TTC549 (cell line): Measurements from ENCODE around the gene AFF2.
"Not testable (repeated sequence)": the region's sequence is repeated elsewhere in the genome, so short reads cannot be mapped to it uniquely, and the experiment has no call there.

ENCODE experiments used
- FAIRE-seq: peaks from 2 replicates; lab custom pipeline; 2012; peaks lifted over from hg19 to GRCh38; lab: Jason Lieb, UNC

The AFF2 gene

GRCh38 chrX:148643460-148643859 lies 143.0 kb downstream of the AFF2 start:
- FAIRE-seq, result no peak

DNA sequence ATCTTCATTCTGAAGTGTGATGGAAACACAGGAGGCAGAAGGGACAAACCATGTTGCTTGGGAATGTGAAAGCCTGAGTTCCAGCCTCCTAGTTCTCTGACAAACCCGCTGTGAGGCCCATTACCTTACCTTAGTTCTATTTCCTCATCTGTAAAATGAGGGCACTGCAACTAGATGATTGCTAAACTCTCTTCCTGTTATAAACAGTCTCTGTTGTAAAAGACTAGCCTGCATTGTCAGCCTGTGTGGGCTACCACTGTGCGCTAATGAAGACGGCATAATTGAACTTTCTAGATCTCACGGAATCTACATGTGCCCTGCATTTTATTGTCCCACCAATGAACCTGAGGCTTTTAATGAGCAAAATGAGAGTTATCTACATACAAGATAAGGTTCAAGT lies 147.2 kb downstream of the AFF2 start:
- no peak for FAIRE-seq

GRCh38 chrX:148649145-148649795 lies 148.9 kb downstream of the AFF2 start:
- FAIRE-seq, result no peak

GRCh38 chrX:148658115-148658730 lies 157.8 kb downstream of the AFF2 start:
- no peak for FAIRE-seq

GRCh38 chrX:148659481-148659880 lies 159.1 kb downstream of the AFF2 start:
- no peak for FAIRE-seq

- FAIRE-seq, result no peak
Observed at GRCh38 chrX:148661035-148661434, 160.6 kb downstream of the AFF2 start.

- FAIRE-seq, result no peak
Observed at GRCh38 chrX:148662014-148662413, 161.6 kb downstream of the AFF2 start.

DNA sequence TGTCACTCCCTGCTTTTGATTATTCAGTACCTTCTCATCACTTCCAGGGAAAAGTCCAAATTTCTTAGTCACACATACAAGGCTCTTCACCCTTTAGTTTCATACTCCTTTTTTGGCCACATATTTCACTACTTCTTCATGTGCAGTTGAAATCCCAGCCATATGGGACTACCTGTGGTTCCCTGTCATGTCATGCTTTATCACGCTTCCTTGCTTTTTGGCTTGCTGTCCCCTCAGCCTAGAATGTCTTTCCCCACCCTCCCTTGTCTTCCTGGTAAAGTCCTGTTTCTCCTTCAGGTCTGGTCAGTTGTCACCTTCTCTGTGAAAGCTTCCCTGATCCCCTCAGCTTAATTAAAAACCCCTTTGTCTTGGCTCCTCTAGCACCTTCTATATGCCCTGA lies 163.8 kb downstream of the AFF2 start:
- FAIRE-seq, result no peak

DNA sequence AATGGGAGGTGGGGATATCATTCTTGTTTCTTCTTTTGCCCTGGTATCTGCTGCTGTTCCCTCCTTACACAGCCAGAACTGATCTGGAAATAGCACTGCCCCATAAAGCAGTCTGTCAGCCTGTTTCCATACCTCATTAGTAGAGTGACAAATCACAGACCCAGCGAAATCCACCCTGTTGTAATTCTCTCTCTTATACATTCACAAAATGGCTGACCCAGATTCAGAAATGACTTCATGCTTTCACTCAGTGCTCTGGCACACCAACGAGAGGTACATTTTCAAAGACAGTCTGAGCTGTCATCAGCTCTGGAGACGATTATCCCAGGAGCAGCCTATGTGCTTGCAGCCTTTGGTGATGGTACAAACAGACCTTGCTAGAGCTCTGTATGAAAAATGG lies 164.6 kb downstream of the AFF2 start:
- FAIRE-seq, result no peak

DNA sequence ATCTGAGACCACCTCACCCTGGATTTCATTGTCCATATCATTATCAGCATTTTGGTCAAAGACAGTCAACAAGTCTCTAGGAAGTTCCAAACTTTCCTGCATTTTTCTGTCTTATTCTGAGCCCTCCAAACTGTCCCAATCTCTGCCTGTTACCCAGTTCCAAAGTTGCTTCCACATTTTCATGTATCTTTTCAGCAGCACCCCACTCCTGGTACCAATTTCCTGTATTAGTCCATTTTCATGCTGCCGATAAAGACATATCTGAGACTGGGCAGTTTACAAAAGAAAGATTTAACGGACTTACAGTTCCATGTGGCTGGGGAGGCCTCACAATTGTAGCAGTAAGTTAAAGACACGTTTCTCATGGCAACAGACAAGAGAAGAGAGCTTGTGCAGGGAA lies 168.8 kb downstream of the AFF2 start:
- not testable (repeated sequence) for FAIRE-seq

- no peak for FAIRE-seq
Observed at GRCh38 chrX:148670277-148670676, 169.9 kb downstream of the AFF2 start.

DNA sequence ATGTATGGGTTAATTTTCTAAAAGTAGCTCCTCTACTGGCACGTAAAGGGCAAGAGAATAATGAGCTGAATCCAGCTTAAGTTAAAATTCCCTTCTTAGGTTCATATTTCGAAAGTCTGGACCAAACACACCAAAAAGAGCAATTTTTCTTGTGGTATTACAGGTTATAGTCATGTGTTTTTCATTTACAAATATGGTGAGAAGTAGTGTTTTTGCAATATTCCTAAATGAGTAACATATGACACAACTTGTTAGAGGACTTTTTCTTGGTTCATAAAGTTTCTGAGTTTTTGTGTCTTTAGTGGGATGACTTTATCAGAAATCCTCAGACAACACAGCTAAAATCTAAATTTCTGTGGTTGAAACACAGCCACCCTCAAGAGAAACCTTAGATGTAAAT lies 172.1 kb downstream of the AFF2 start:
- no peak for FAIRE-seq

DNA sequence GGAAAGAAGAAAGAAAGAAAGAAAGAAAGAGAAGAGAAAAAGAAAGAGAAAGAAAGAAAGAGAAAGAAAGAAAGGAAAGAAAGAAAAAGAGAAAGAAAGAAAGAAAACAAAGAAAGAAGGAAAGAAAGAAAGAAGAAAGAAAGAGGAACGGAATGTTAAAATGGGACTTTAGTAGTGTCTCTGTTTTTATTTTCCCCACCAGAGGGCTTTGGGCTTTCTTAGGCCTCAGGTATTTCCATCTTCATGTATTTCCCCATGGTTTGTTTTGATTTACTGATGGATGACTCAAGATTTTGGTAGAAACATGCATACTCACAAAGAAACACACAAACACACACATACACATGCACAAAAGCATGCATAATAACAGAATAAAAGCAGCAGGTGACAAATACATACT lies 181.2 kb downstream of the AFF2 start:
- no peak for FAIRE-seq

DNA sequence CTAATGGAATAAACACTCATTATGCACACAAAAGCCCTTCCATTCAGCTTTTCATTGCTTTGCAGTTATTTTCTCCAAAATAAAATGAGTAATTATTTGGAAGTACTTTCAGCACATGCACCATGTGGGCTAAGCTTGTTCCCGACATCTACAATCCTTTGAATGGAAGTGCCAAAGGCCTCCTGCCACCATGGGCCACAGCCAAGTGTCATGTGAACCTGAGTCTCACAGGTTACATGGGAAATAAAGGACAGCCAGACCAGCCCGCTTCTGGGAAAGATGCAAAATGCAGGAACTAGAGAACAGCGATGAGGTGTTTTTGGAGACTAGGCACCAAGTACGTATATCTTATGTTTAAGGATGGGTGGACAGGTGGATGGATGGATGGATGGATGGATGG lies 181.8 kb downstream of the AFF2 start:
- FAIRE-seq, result no peak

DNA sequence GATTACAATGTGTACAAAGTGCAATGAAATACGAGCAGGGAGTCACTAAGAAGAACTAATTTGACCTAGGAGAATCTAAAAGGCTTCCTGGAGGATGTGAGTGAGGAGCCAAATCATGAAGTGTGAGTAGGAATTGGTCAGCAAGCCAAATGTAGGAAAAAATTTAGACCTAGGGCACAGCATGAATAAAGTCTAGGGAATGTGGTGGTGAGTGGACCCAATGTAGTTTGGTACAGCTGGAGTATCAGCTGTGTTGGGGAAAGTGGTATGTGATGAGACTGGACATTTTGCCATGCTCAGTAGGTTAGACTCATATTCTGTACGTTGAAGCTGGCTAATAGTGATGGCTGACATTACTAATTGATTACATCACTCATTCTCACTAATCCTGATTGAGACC lies 191.0 kb downstream of the AFF2 start:
- no peak for FAIRE-seq

GRCh38 chrX:148695255-148695654 lies 194.8 kb downstream of the AFF2 start:
- no peak for FAIRE-seq

DNA sequence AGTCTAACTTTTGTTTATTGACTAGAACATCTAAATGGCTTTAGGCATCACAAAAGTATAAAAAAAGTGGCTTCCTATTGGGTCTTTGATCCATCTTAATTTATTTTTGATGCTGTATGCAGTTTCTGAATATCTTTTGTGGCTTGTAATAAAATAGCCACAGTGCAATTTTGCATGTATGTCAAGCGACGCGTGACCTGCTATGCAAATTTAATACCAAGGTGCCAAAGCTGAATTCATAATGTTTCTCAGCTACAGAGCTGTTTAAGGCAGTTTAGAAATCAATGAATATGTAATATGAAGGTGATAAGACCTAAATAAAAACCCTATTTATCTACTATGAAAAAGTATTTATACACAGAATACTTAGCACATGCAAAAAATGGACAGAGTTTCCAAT lies 197.8 kb downstream of the AFF2 start:
- no peak for FAIRE-seq

- FAIRE-seq, result no peak
Observed at GRCh38 chrX:148700021-148700420, 199.6 kb downstream of the AFF2 start.

DNA sequence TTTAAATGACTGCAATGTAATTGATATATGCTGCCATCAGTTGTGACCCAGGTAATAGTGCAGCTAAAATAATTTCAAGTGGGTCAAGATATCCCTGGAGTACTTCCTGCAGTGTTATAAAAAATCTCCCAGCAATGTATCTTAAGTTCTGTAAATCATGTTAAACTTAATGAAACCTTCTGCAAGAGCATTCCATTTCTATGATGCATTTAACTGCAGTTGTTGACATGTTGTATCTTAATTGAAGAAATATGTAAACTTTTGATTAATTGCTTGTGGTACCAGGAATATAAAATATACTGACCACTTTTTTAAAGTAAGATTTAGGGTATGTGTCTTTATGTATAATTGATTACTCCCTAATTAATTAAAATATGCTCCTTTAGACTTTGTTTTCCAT lies 213.6 kb downstream of the AFF2 start:
- FAIRE-seq, result no peak

- FAIRE-seq, result no peak
Observed at GRCh38 chrX:148715361-148715760, 214.9 kb downstream of the AFF2 start.

DNA sequence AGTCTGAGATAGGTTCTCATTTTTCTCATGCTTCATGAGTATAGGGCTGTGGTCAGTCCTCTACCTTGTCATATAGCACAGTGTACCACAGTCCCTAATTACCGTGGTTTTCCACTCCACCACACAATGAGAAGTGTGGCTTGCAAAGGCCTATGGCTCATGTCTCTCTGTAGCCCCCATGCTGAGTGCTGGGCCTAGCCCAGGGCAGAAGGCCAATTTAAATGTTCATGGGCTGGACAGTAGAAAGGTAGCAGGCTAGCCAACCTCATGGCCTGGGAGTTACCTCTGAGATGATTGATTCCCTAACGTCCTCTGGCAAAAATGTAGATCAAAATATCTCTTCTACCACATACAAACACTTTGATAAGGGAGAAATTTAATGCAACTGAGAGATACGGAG lies 222.5 kb downstream of the AFF2 start:
- no peak for FAIRE-seq

DNA sequence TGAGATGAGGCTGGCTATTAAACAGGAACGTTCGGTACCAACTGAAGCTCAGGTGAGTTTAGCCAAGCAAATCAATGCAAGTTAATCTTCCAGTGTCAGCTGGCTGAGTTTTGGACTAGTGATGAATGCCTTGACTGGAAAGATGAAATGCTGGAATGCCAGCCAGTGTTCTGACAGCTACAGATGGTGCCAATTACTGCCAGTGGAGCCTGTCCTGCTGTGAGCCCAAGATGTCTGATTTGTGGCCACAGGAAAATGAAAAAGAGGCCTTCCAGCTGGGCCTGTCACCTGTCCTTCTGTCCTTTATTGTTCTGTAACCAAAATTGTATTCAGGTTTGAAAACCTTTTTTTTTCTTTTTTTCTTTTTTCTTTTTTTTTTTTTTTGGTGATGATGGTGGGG lies 223.1 kb downstream of the AFF2 start:
- FAIRE-seq, result no peak

DNA sequence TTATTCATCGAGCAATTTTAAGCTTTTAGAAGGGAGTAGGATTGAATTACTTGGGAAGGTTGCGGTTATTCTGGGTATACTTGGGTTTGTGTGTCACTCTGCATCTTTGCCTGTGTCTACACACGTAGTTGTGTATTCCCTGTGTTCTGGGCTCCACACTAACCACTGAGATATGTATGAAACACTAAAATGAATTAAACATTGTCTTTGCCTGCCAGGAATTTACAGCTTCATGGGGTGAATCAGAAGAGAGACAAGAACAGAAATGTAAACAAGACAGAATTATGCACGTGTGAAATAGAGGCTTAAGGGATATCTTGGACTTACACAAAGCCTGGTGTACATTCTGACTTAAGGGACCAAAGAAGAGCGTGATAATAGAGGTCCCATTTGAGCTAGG lies 228.5 kb downstream of the AFF2 start:
- no peak for FAIRE-seq

DNA sequence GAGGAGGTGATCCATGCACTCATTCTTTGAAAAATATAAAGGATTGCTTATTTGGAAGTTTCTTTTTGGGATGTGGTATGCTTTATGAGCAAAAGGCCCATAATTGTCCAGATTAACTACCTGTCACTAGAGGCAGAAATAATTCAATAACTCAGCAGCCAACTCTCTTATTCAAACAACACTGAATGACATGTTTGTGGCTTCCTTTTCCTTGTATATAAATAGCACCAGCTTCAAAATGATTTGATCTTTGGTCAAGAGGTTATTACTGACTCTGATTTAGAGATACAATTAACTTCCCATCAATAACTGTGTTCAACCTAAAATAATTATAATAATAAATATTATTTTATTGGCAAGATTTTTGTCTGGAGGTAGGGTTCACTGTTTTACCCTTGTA lies 232.3 kb downstream of the AFF2 start:
- FAIRE-seq, result no peak

- no peak for FAIRE-seq
Observed at GRCh38 chrX:148741441-148741840, 241.0 kb downstream of the AFF2 start.
